Naive thymus-derived CD4-positive, alpha-beta T cell (primary cell): ENCODE data around the gene ACTG2. TPM values are rescaled to one million over a fixed set of nuclear protein-coding genes. Genes with fewer than 3 reads are reported as not detected.
A peak's percentile ranks its signal among the peaks of the same experiment; 100 is the strongest.

Experiments
- ATAC-seq: fragments of 150-1000 bp; cut with Tn5 transposase; 2 replicates; pipeline ENCODE4 v1.10.0; 2021; ENCODE audit warnings: mild to moderate bottlenecking, moderate library complexity
- CTCF ChIA-PET: fragments of 350-600 bp; sonication (Branson Sonifier 250); formaldehyde crosslinking; loops from one replicate; lab custom pipeline; 2021; ENCODE audit warnings: antibody characterized with exemption; lab: Charles Lee
- POLR2A ChIA-PET: fragments of 350-600 bp; sonication (Branson Sonifier 250); formaldehyde crosslinking; loops from one replicate; lab custom pipeline; 2021; ENCODE audit warnings: antibody characterized with exemption, inconsistent platforms; lab: Charles Lee
- DNase-seq, 9 donors: peaks; one replicate each; pipeline versions ENCODE4 v3.0.0 to v3.0.0-alpha.2; 2020 to 2022; ENCODE audit warnings: mixed read lengths in 1 of 9
- H3K27ac ChIP-seq: one replicate; pipeline ENCODE4 v1.7.0; 2013; ENCODE audit warnings: mild to moderate bottlenecking, low read depth, low read length, moderate library complexity
- H3K27me3 ChIP-seq, 2 donors: one replicate each; pipeline ENCODE4 v1.7.0; 2013; ENCODE audit warnings: low read length in 2 of 2, mild to moderate bottlenecking in 2 of 2, moderate library complexity in 2 of 2; ENCODE audit not compliant: control insufficient read depth in 2 of 2, insufficient read depth in 2 of 2
- H3K36me3 ChIP-seq, 3 experiments: 1 replicate in 2 of 3; 2 replicates in 1 of 3; pipeline ENCODE4 v1.7.0; 2013; ENCODE audit warnings: low read length in 3 of 3, mild to moderate bottlenecking in 3 of 3, moderate library complexity in 1 of 3; ENCODE audit not compliant: insufficient read depth in 3 of 3, control insufficient read depth in 2 of 3
- H3K4me1 ChIP-seq, 2 donors: one replicate each; pipeline ENCODE4 v1.7.0; 2013; ENCODE audit warnings: low read length in 2 of 2, mild to moderate bottlenecking in 2 of 2, moderate library complexity in 1 of 2; ENCODE audit not compliant: control insufficient read depth in 2 of 2, insufficient read depth in 2 of 2
- H3K4me3 ChIP-seq: 2 replicates; pipeline ENCODE4 v1.7.0; 2013; ENCODE audit warnings: mild to moderate bottlenecking, low read length
- H3K9me3 ChIP-seq, 3 experiments: 1 replicate in 2 of 3; 2 replicates in 1 of 3; pipeline ENCODE4 v1.7.0; 2013; ENCODE audit warnings: low read length in 3 of 3; ENCODE audit not compliant: control insufficient read depth in 2 of 3
- H3K27ac Mint-ChIP-seq, 9 donors: one replicate each; pipeline ENCODE4 v1.8.0; 2020 to 2022; ENCODE audit warnings: mixed read lengths in 9 of 9, mild to moderate bottlenecking in 8 of 9, moderate library complexity in 5 of 9, inconsistent platforms in 2 of 9
- H3K27me3 Mint-ChIP-seq, 5 donors: one replicate each; pipeline ENCODE4 v1.8.0; 2021 to 2022; ENCODE audit warnings: mixed read lengths in 5 of 5, mild to moderate bottlenecking in 1 of 5
- H3K36me3 Mint-ChIP-seq, 5 donors: one replicate each; pipeline ENCODE4 v1.8.0; 2020 to 2022; ENCODE audit warnings: mixed read lengths in 5 of 5, mild to moderate bottlenecking in 3 of 5, inconsistent platforms in 1 of 5
- H3K4me1 Mint-ChIP-seq, 7 donors: one replicate each; pipeline ENCODE4 v1.8.0; 2020 to 2022; ENCODE audit warnings: mixed read lengths in 7 of 7, mild to moderate bottlenecking in 3 of 7, inconsistent platforms in 1 of 7
- H3K4me3 Mint-ChIP-seq, 10 donors: one replicate each; pipeline ENCODE4 v1.8.0; 2020 to 2022; ENCODE audit warnings: mild to moderate bottlenecking in 10 of 10, mixed read lengths in 10 of 10, moderate library complexity in 6 of 10, inconsistent platforms in 2 of 10
- H3K9me3 Mint-ChIP-seq, 11 donors: one replicate each; pipeline ENCODE4 v1.8.0; 2020 to 2022; ENCODE audit warnings: mixed read lengths in 11 of 11, mild to moderate bottlenecking in 4 of 11, inconsistent platforms in 1 of 11, moderate library complexity in 1 of 11
- intact Hi-C, 2 donors: fragments of 100-400 bp; cut with micrococcal nuclease; formaldehyde crosslinking; loops; one replicate each; pipeline ENCODE4 v1.15.1; 2023
- polyA plus RNA-seq, 2 donors: library from polyadenylated mRNA; unstranded; fragments of 300-500 nt; fragmentation: Illumina TruSeq; gene quantifications; one replicate each; pipeline ENCODE4 v1.2.3, GENCODE V29; 2021
- total RNA-seq, 6 experiments: library from RNA in 5 of 6; stranded (reverse) in 5 of 6; gene quantifications; 1 replicate in 5 of 6; 2 replicates in 1 of 6; pipeline ENCODE4 v1.2.3 and lab custom pipeline; 2021 to 2026

Gene ACTG2
- not detected for total RNA-seq
- polyA plus RNA-seq, result not detected
- not detected for total RNA-seq (lab: John Stamatoyannopoulos, UW)

DNA sequence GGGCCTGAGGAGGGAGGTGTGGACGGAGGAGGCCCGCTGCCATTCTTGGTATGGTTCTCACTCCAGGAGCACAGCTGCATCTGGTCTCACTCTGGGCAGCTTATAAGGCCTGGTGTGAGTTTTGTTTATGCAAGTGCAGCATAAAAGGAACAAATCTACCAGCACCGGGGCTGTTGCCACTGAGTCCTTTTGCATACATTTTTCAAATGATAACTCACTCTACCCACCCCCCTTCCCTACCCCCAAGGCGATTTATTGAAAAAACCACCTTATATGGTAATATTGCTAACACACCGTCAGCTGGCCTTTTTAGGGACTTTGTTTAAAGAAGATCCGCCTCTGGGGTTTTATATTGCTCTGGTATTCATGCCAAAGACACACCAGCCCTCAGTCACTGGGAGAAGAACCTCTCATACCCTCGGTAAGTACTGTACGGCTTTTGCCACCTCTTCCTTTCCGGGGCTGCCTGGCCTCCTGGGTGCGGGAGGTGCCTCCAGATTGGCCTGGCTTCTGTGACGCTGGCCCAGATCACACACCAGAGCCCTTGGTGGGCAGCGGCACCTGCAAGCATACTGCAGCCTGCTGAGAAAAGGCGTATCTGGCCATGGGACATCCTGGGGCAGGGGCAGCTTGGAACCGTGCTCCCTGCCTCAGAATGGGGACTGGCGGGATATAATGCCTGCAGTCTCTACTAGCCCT is at the start of gene ACTG2:
ACTG2 (plus strand) TSS at position 378 of the 699 bp plus-strand sequence. CDS start 8,304 bp downstream, outside the sequence.
- H3K27ac Mint-ChIP-seq, result no peak within 1 kb of the TSS

GRCh38 chr2:73844087-73844486 is 48.7 kb upstream of the ACTG2 start:
- H3K9me3 ChIP-seq, result no peaks in the 10 kb centered on the region
- peaks cover 3 to 57% (median 9%) of the 10 kb centered on the region in 3 experiments for H3K36me3 ChIP-seq
- Mint-ChIP-seq H3K27me3 (no peaks in the 10 kb centered on the region), H3K27ac (peak overlapping the region in 2 of 9 donors; percentile 14 to 34), H3K4me3 (no peak overlapping the region), H3K9me3 (peaks cover 0 to 1% (median 0%) of the 10 kb centered on the region in 11 donors), H3K36me3 (peaks cover 9 to 52% (median 16%) of the 10 kb centered on the region in 5 donors), H3K4me1 (peaks cover 5 to 28% (median 12%) of the 10 kb centered on the region in 7 donors)
- H3K27me3 ChIP-seq, result no peaks in the 10 kb centered on the region
- DNase-seq (no peak), ATAC-seq (no peak)
- H3K27ac ChIP-seq, result no peak overlapping the region
- H3K4me1 ChIP-seq, result no peaks in the 10 kb centered on the region
- H3K4me3 ChIP-seq, result no peak overlapping the region
- ChIA-PET POLR2A (no interaction called here), CTCF (no interaction called here)
- intact Hi-C loops, result no loop called here

More for the DNA sequence above, at the start of gene ACTG2:
- no peaks in the 10 kb centered on the region for H3K36me3 Mint-ChIP-seq
- Histone ChIP-seq H3K4me3 (no peak within 1 kb of the TSS), H3K9me3 (no peaks in the 10 kb centered on the region), H3K27ac (no peak within 1 kb of the TSS), H3K36me3 (no peaks in the 10 kb centered on the region), H3K4me1 (peaks cover 0 to 13% of the 10 kb centered on the region in 2 donors), H3K27me3 (no peaks in the 10 kb centered on the region)
- H3K27me3 Mint-ChIP-seq, result no peaks in the 10 kb centered on the region
- ChIA-PET POLR2A (interaction anchor here (0.6 to 0.7 kb wide), 3 partner anchors 9 to 86 kb away, joined by 3 to 4 read pairs (median 3); no protein-coding TSS in a partner anchor), CTCF (no interaction called here)
- ATAC-seq, result no peak
- intact Hi-C loops, result no loop called here
- no peak for DNase-seq
- H3K9me3 Mint-ChIP-seq, result no peaks in the 10 kb centered on the region
- H3K4me3 Mint-ChIP-seq, result no peak within 1 kb of the TSS
- peaks cover 13 to 53% (median 41%) of the 10 kb centered on the region in 7 donors for H3K4me1 Mint-ChIP-seq

DNA sequence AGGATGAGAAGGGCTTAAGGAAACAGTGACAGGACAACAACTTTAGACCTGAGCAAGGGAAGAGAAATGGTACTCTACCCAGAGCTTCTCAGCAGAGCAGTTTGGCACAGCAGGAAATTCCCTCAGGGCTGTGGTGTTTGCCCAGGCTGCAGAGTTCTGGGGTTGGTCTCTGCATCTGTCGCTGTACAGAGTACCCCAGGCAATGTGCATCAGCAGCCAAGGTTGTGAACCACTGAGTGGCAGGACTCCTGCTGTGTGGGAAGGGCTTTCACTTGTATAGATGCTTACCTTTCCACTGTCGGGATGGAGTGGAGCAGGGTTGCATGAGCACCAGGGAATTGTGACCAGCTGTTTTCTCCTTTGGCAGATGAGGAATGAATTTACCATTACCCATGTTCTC is 42.8 kb upstream of the ACTG2 start:
- H3K27me3 ChIP-seq, result no peaks in the 10 kb centered on the region
- Mint-ChIP-seq H3K9me3 (peaks cover 0 to 2% (median 0%) of the 10 kb centered on the region in 11 donors), H3K27ac (peak overlapping the region in 1 of 9 donors; percentile 47), H3K36me3 (peaks cover 17 to 56% (median 30%) of the 10 kb centered on the region in 5 donors), H3K27me3 (no peaks in the 10 kb centered on the region), H3K4me1 (peaks cover 0 to 3% (median 0%) of the 10 kb centered on the region in 7 donors), H3K4me3 (no peak overlapping the region)
- CTCF ChIA-PET, result no interaction called here
- no peak overlapping the region for H3K27ac ChIP-seq
- no peak overlapping the region for H3K4me3 ChIP-seq
- POLR2A ChIA-PET, result no interaction called here
- intact Hi-C loops, result loop anchor here in 1 of 2 donors (2.0 kb wide), 1 partner anchor 21 kb away; the partner anchor contains the start of gene STAMBP
- no peaks in the 10 kb centered on the region for H3K4me1 ChIP-seq
- ATAC-seq (no peak), DNase-seq (no peak)
- no peaks in the 10 kb centered on the region for H3K9me3 ChIP-seq
- peaks cover 9 to 92% (median 16%) of the 10 kb centered on the region in 3 experiments for H3K36me3 ChIP-seq

GRCh38 chr2:73851274-73851673 is 41.5 kb upstream of the ACTG2 start:
- H3K4me1 ChIP-seq, result no peaks in the 10 kb centered on the region
- ATAC-seq, result no peak
- H3K27me3 ChIP-seq, result no peaks in the 10 kb centered on the region
- no peaks in the 10 kb centered on the region for H3K27me3 Mint-ChIP-seq
- H3K9me3 Mint-ChIP-seq, result peaks cover 0 to 2% (median 0%) of the 10 kb centered on the region in 11 donors
- intact Hi-C loops, result loop anchor here in 1 of 2 donors (2.0 kb wide), 1 partner anchor 22 kb away; the partner anchor contains the start of gene STAMBP
- no peak overlapping the region for H3K27ac Mint-ChIP-seq
- POLR2A ChIA-PET, result no interaction called here
- H3K9me3 ChIP-seq, result no peaks in the 10 kb centered on the region
- H3K27ac ChIP-seq, result no peak overlapping the region
- H3K4me1 Mint-ChIP-seq, result peaks cover 0 to 3% (median 0%) of the 10 kb centered on the region in 7 donors
- H3K36me3 ChIP-seq, result peaks cover 4 to 94% (median 18%) of the 10 kb centered on the region in 3 experiments
- H3K36me3 Mint-ChIP-seq, result peaks cover 25 to 59% (median 35%) of the 10 kb centered on the region in 5 donors
- no peak overlapping the region for H3K4me3 ChIP-seq
- no peak overlapping the region for H3K4me3 Mint-ChIP-seq
- CTCF ChIA-PET, result interaction anchor here (0.7 kb wide), 1 partner anchor 160 kb away, joined by 5 read pairs; no protein-coding TSS in a partner anchor
- peak in 1 of 9 donors; percentile 15 for DNase-seq

DNA sequence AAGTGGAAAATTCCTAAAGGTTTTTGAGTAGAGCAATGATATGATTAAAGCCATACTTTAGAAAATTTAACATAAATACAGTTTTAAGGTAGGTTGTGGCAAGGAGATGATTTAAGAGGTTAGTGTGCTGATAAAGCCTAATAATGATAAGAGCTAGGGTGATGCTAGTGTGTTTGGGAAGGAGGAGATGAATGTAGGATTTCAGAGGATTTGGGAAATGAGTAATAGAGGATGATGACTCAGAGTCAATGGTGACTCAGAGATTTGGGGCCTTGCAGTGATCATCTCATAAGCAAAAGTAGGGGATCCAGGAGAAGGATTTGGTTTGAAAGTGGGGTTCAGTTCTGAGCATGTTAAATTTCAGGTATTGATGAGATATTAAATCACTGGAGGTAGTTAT is 40.8 kb upstream of the ACTG2 start:
- Mint-ChIP-seq H3K27me3 (no peaks in the 10 kb centered on the region), H3K4me1 (peaks cover 0 to 5% (median 0%) of the 10 kb centered on the region in 7 donors), H3K27ac (no peak overlapping the region), H3K9me3 (peaks cover 0 to 2% (median 0%) of the 10 kb centered on the region in 11 donors), H3K36me3 (peaks cover 31 to 61% (median 42%) of the 10 kb centered on the region in 5 donors), H3K4me3 (no peak overlapping the region)
- Histone ChIP-seq H3K9me3 (no peaks in the 10 kb centered on the region), H3K36me3 (peaks cover 0 to 94% (median 18%) of the 10 kb centered on the region in 3 experiments), H3K27ac (no peak overlapping the region), H3K4me1 (no peaks in the 10 kb centered on the region), H3K4me3 (no peak overlapping the region), H3K27me3 (no peaks in the 10 kb centered on the region)
- intact Hi-C loops, result no loop called here
- DNase-seq (no peak), ATAC-seq (no peak)
- ChIA-PET POLR2A (no interaction called here), CTCF (interaction anchor here (0.7 kb wide), 1 partner anchor 159 kb away, joined by 5 read pairs; no protein-coding TSS in a partner anchor)

DNA sequence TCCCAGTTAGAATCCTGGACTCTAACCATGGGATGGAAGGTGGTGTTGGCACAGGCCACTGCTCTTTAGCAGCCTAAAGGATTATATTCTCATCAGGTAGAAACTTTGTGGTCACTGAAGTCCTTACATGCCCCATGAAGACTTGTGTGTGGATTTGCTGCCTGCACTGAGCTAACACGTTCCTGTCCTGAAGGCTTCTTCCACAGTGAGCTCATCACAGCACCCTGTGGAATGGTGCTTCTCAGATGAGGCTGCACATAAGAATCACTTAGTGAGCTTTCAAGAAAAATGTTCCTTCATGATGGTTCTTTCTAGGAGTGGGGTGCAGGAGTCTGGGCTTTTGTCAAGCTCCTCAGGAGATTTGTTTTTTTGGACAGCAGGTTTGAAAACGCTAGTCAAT is 37.3 kb upstream of the ACTG2 start:
- Mint-ChIP-seq H3K27me3 (no peaks in the 10 kb centered on the region), H3K4me1 (peaks cover 0 to 11% (median 0%) of the 10 kb centered on the region in 7 donors), H3K36me3 (peaks cover 29 to 58% (median 45%) of the 10 kb centered on the region in 5 donors), H3K9me3 (no peaks in the 10 kb centered on the region), H3K27ac (no peak overlapping the region), H3K4me3 (no peak overlapping the region)
- no peak for DNase-seq
- Histone ChIP-seq H3K4me3 (no peak overlapping the region), H3K4me1 (no peaks in the 10 kb centered on the region), H3K9me3 (no peaks in the 10 kb centered on the region), H3K27me3 (no peaks in the 10 kb centered on the region), H3K36me3 (peaks cover 7 to 84% (median 10%) of the 10 kb centered on the region in 3 experiments), H3K27ac (no peak overlapping the region)
- intact Hi-C loops, result no loop called here
- POLR2A ChIA-PET, result no interaction called here
- CTCF ChIA-PET, result no interaction called here
- ATAC-seq, result no peak
